Measurements from ENCODE around the gene KLHL22.

Gene KLHL22

DNA sequence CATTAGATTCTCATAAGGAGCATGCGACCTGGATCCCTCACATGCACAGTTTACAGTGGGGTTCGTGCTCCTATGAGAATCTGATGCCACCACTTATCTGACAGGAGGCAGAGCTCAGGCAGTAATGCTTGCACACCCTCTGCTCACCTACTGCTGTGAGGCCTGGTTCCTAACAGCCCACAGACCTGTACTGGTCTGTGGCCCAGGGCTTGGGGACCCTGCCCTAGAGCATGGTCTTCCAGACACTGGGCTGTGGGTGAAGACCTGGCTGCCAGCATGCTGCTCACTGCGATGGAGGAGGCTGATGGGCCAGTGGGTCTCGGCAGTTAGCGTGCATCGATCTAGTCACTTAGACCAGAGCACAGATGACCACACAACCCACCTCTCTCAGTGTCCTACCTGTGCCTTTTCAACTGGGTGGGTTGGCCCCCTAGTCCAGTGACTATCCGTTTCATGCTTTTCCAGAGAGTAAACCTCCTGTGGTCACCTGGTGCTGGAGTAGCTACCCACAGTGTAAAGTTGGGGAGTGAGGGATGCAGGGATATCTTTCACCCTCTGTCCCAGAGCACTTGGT is 32.9 kb upstream of the KLHL22 start:
- TF ChIP-seq EGR1 (IDR thresholded peaks at IDR 0.05) (no peak), YY1 (IDR thresholded peaks at IDR 0.05; ENCODE audit: low read depth) (no peak), CREB1 (IDR thresholded peaks at IDR 0.05; ENCODE audit: low read depth) (no peak), NFIC (IDR thresholded peaks at IDR 0.05) (no peak), ZBTB7A (IDR thresholded peaks at IDR 0.05; ENCODE audit: low read depth) (no peak), FOXM1 (IDR thresholded peaks at IDR 0.05; ENCODE audit: borderline replicate concordance, low read depth) (no peak), TCF12 (IDR thresholded peaks at IDR 0.05; ENCODE audit: low read depth) (no peak)
- TF ChIP-seq, protein P1, sequence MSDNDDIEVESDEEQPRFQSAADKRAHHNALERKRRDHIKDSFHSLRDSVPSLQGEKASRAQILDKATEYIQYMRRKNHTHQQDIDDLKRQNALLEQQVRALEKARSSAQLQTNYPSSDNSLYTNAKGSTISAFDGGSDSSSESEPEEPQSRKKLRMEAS (IDR thresholded peaks at IDR 0.05): no peak

DNA sequence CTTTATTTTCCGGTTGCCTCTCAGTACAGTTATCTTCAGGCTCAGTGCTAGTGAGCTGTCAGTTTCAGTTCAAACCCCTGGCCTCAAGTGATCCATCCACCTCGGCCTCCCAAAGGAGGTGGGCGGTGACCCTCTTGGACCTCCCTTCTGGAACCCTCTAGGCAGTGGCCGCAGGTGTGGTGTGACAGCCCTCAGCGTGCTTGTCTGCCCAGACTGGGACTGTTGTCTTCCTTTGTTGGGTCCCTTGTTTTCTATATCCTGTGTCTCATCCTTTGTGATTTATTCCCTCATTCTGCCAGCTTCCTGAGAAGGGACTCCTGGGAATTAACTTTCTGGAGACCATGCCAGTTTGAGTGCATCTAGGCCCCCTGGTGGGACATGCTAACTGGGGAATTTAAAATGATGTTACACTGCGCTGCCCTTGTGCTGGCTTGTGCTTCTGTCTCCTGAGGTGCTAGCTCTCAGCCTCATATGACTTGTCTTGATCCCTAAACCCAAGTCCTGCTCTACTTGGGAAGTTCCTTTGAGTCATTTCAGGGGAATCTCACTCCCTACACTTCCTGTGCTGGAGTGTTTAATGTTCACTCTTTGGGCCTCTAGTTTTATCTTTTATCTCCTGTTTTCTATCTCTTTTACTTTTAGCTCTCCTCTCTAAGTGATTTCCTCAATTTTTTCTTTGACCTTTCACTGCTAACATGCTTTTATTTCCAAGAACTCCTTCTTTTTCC is 31.2 kb upstream of the KLHL22 start:
- no peak for TF ChIP-seq RAD21 (IDR thresholded peaks at IDR 0.05; ENCODE audit: low read depth)
- no peak for TF ChIP-seq TAF1 (IDR thresholded peaks at IDR 0.05; ENCODE audit: low read depth)
- TF ChIP-seq NFIC (IDR thresholded peaks at IDR 0.05): no peak
- no peak for TF ChIP-seq EP300 (IDR thresholded peaks at IDR 0.05; ENCODE audit: borderline replicate concordance)
- no peak for TF ChIP-seq USF1 (IDR thresholded peaks at IDR 0.05)
- TF ChIP-seq, protein P1 (IDR thresholded peaks at IDR 0.05): no peak
- no peak for TF ChIP-seq YY1 (IDR thresholded peaks at IDR 0.05; ENCODE audit: low read depth)
- TF ChIP-seq CEBPB (IDR thresholded peaks at IDR 0.05): no peak
- TF ChIP-seq TCF12 (IDR thresholded peaks at IDR 0.05; ENCODE audit: low read depth): no peak
- no peak for TF ChIP-seq FOXM1 (IDR thresholded peaks at IDR 0.05; ENCODE audit: borderline replicate concordance, low read depth)
- no peak for TF ChIP-seq TEAD4 (IDR thresholded peaks at IDR 0.05)
- TF ChIP-seq ZBTB7A (IDR thresholded peaks at IDR 0.05; ENCODE audit: low read depth): no peak
- TF ChIP-seq CREB1 (IDR thresholded peaks at IDR 0.05; ENCODE audit: low read depth): no peak
- TF ChIP-seq EGR1 (IDR thresholded peaks at IDR 0.05): no peak
- no peak for TF ChIP-seq REST (IDR thresholded peaks at IDR 0.05; ENCODE audit: low read depth)

DNA sequence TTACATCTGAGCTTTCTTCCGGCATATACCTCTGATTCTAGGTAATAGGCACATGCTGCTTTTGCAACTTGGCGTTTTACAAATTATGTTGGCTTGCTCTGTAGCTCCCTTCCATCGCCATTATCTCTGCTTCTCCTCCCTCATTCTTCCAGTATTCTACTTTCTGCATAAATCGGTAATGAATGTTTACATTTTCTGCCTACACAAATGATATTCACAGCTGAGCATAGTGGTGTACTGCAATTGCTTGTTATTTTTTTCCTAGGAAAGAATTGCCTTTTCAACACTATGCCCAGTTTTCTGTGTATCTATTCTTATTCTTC is 30.7 kb upstream of the KLHL22 start:
- TF ChIP-seq CREB1 (IDR thresholded peaks at IDR 0.05; ENCODE audit: low read depth) (no peak), YY1 (IDR thresholded peaks at IDR 0.05; ENCODE audit: low read depth) (no peak), NFIC (IDR thresholded peaks at IDR 0.05) (no peak), ZBTB7A (IDR thresholded peaks at IDR 0.05; ENCODE audit: low read depth) (no peak), EP300 (IDR thresholded peaks at IDR 0.05; ENCODE audit: borderline replicate concordance) (no peak), TEAD4 (IDR thresholded peaks at IDR 0.05) (no peak), TAF1 (IDR thresholded peaks at IDR 0.05; ENCODE audit: low read depth) (no peak), RAD21 (IDR thresholded peaks at IDR 0.05; ENCODE audit: low read depth) (no peak), TCF12 (IDR thresholded peaks at IDR 0.05; ENCODE audit: low read depth) (no peak), EGR1 (IDR thresholded peaks at IDR 0.05) (no peak), REST (IDR thresholded peaks at IDR 0.05; ENCODE audit: low read depth) (no peak)
- TF ChIP-seq, protein P1 (IDR thresholded peaks at IDR 0.05): no peak

DNA sequence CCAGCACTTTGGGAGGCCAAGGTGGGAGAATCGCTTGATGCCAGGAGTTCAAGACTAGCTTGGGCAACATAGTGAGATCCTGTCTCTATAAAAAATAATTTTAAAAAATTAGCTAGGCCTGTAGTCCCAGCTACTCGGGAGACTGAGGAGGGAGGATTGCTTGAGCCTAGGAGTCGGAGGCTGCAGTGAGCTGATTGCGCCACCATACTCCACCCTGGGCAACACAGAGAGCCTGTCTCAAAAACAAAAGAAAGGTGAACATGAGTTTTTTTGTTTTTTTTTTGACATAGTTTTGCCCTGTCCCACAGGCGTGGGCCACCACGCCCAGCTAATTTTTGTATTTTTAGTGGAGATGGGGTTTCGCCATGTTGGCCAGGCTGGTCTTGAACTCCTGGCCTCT is 29.5 kb upstream of the KLHL22 start:
- TF ChIP-seq, protein P1 (IDR thresholded peaks at IDR 0.05): no peak
- TF ChIP-seq EGR1 (IDR thresholded peaks at IDR 0.05): no peak
- TF ChIP-seq TCF12 (IDR thresholded peaks at IDR 0.05; ENCODE audit: low read depth): no peak
- no peak for TF ChIP-seq CEBPB (IDR thresholded peaks at IDR 0.05)
- TF ChIP-seq USF1 (IDR thresholded peaks at IDR 0.05): no peak
- TF ChIP-seq FOXM1 (IDR thresholded peaks at IDR 0.05; ENCODE audit: borderline replicate concordance, low read depth): no peak
- no peak for TF ChIP-seq YY1 (IDR thresholded peaks at IDR 0.05; ENCODE audit: low read depth)
- TF ChIP-seq TAF1 (IDR thresholded peaks at IDR 0.05; ENCODE audit: low read depth): no peak
- no peak for TF ChIP-seq NFIC (IDR thresholded peaks at IDR 0.05)
- no peak for TF ChIP-seq RAD21 (IDR thresholded peaks at IDR 0.05; ENCODE audit: low read depth)
- TF ChIP-seq EP300 (IDR thresholded peaks at IDR 0.05; ENCODE audit: borderline replicate concordance): no peak

GRCh38 chr22:20524004-20524481 is 28.4 kb upstream of the KLHL22 start:
- TF ChIP-seq REST (IDR thresholded peaks at IDR 0.05; ENCODE audit: low read depth) (no peak), TCF12 (IDR thresholded peaks at IDR 0.05; ENCODE audit: low read depth) (no peak), TEAD4 (IDR thresholded peaks at IDR 0.05) (no peak), CREB1 (IDR thresholded peaks at IDR 0.05; ENCODE audit: low read depth) (no peak), USF1 (IDR thresholded peaks at IDR 0.05) (no peak), CEBPB (IDR thresholded peaks at IDR 0.05) (no peak), RAD21 (IDR thresholded peaks at IDR 0.05; ENCODE audit: low read depth) (no peak), YY1 (IDR thresholded peaks at IDR 0.05; ENCODE audit: low read depth) (no peak), EGR1 (IDR thresholded peaks at IDR 0.05) (no peak), TAF1 (IDR thresholded peaks at IDR 0.05; ENCODE audit: low read depth) (no peak), NFIC (IDR thresholded peaks at IDR 0.05) (no peak), FOXM1 (IDR thresholded peaks at IDR 0.05; ENCODE audit: borderline replicate concordance, low read depth) (no peak), ZBTB7A (IDR thresholded peaks at IDR 0.05; ENCODE audit: low read depth) (no peak)
- TF ChIP-seq, protein P1 (IDR thresholded peaks at IDR 0.05): no peak
